ENCODE results near the gene SPRR2B.
"Not testable (repeated sequence)": the region's sequence is repeated elsewhere in the genome, so short reads cannot be mapped to it uniquely, and the experiment has no call there.

The SPRR2B gene

GRCh38 chr1:153032677-153033308 lies 38.6 kb downstream of the SPRR2B start:
- DNase-seq = no peak

GRCh38 chr1:153032073-153032472 lies 39.3 kb downstream of the SPRR2B start:
- no peak for DNase-seq

- DNase-seq = no peak
These were observed 40.5 kb downstream of the SPRR2B start, which contains the start of gene SPRR1B for GRCh38 chr1:153030895-153031294. SPRR1B (plus strand) TSS chr1:153031203; CDS start chr1:153032346, 1,143 bp downstream.

- no peak for DNase-seq
These were observed 42.6 kb downstream of the SPRR2B start for GRCh38 chr1:153028766-153029165.

GRCh38 chr1:153025797-153026196 lies 45.6 kb downstream of the SPRR2B start:
- no peak for DNase-seq

- no peak for DNase-seq
These were observed 47.0 kb downstream of the SPRR2B start for GRCh38 chr1:153024413-153024812.

- no peak for DNase-seq
These were observed 48.3 kb downstream of the SPRR2B start for GRCh38 chr1:153023109-153023508.

GRCh38 chr1:153022340-153022739 lies 49.1 kb downstream of the SPRR2B start:
- DNase-seq = not testable (repeated sequence)

GRCh38 chr1:153021829-153022228 lies 49.6 kb downstream of the SPRR2B start:
- DNase-seq = not testable (repeated sequence)
